NCI-H2196 (cell line): ENCODE measurements around the gene ABCD1.

ENCODE experiments used
- DNase-seq: peaks from one replicate; lab custom pipeline; 2025; ENCODE audit not compliant: unreplicated experiment; lab: John Stamatoyannopoulos, UW

The ABCD1 gene

GRCh38 chrX:153783378-153784013, 58.8 kb downstream of the ABCD1 start:
- no peak for DNase-seq

GRCh38 chrX:153784325-153784967, 59.8 kb downstream of the ABCD1 start:
- no peak for DNase-seq

- DNase-seq: no peak
Measured at GRCh38 chrX:153786669-153787068, 62.0 kb downstream of the ABCD1 start.

GRCh38 chrX:153789654-153790053, 65.0 kb downstream of the ABCD1 start:
- no peak for DNase-seq

DNA sequence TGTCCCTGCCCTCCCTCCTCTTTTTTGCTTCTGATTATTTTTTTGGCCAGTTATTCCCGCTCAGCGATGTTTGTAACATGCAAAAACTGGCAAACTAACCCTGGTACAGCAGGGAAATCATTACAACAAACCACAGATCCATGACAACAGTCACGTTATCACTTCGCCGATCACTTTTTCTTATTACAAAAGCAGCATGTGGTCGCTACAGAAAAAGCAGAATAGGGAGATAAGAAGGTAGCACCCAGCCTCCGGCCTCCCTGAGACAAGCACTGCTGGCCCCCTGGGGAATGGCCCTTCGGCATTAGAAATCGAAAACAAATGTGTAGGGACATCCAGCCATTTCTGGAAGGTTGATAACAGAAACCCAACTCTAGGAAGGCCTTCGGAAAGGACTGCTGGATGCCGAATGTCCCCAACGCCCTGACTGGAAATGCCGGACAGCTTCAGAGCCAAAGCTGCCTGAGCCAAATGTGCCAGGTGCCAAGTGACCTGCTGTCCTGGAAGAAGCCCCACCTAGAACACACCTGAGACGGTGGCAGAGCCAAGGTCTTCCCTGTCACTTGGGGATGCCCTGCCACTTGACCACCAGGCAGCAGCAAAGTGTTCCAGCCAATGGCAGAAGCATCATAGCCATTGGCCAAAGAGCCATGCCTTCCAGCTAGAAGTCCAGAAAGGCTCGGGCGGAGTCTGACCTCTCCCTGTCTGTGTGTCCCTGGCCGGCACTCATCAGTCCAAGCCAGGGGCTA, 66.6 kb downstream of the ABCD1 start:
- no peak for DNase-seq

DNA sequence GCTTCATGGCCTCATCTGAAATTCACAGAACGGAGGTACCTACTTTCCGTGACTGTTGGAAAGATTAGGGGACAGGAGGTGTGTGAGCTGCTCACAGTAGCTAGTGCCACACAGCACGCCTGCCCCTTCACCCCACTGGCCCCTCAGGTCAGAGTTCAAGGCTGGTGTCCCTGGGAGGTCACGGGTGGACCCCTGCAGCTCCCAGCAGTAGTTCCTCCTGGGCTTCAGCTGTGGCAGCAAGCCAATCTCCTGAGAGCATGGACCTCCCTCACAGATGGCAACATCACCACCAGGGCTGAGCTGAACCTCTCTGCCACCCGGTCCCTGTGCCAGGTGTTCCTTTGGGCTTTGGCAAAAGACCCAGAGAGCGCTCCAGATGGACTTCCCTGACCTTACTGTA, 67.7 kb downstream of the ABCD1 start:
- DNase-seq: no peak

GRCh38 chrX:153793291-153793690, 68.6 kb downstream of the ABCD1 start:
- no peak for DNase-seq
